Endothelial cell of umbilical vein (primary cell): ENCODE measurements around the gene GRID1. TPM values are rescaled to one million over a fixed set of nuclear protein-coding genes. Genes with fewer than 3 reads are reported as not detected.

Experiments used
- BruUV-seq: library from RNA; stranded (reverse); fragments of 400-500 nt; replicated peaks from 2 replicates; lab custom pipeline; 2021; lab: Mats Ljungman, UMichigan
- CTCF ChIA-PET: fragments of 300-600, 350-600 bp; sonication (Branson Sonifier 250); formaldehyde crosslinking; loops from one replicate; lab custom pipeline; 2021; ENCODE audit warnings: antibody characterized with exemption, inconsistent platforms; lab: Charles Lee
- POLR2A ChIA-PET: fragments of 300-600, 350-600 bp; sonication (Branson Sonifier 250); formaldehyde crosslinking; loops from one replicate; lab custom pipeline; 2021; ENCODE audit warnings: antibody characterized with exemption, inconsistent platforms; lab: Charles Lee
- DNase-seq: peaks from one replicate; pipeline ENCODE4 v3.0.0-alpha.2; 2011; ENCODE audit warnings: low read depth, low spot score
- FAIRE-seq: peaks from 2 replicates; lab custom pipeline; 2011; peaks lifted over from hg19 to GRCh38; lab: Jason Lieb, UNC
- H2AFZ ChIP-seq: 2 replicates; pipeline ENCODE4 v1.6.0; 2012; ENCODE audit warnings: low read depth, low read length, control low read depth, inconsistent platforms
- H3K27ac ChIP-seq: 2 replicates; pipeline ENCODE4 v1.5.1; 2011; ENCODE audit warnings: low read depth, mild to moderate bottlenecking, control low read depth, low read length, moderate library complexity; ENCODE audit not compliant: insufficient read depth
- H3K27me3 ChIP-seq, 2 experiments: 2 replicates each; pipeline versions ENCODE4 v1.6.0 to v1.6.1; 2011; ENCODE audit warnings: low read length in 2 of 2, mixed read lengths in 1 of 2; ENCODE audit not compliant: control insufficient read depth in 2 of 2, insufficient read depth in 2 of 2
- H3K36me3 ChIP-seq, 2 experiments: 2 replicates in 1 of 2; 3 replicates in 1 of 2; pipeline ENCODE4 v1.5.1; 2011; ENCODE audit warnings: low read length in 2 of 2, mild to moderate bottlenecking in 1 of 2, moderate library complexity in 1 of 2; ENCODE audit not compliant: control insufficient read depth in 2 of 2, insufficient read depth in 2 of 2; ENCODE audit errors: extremely low read depth in 1 of 2
- H3K4me1 ChIP-seq: 3 replicates; pipeline ENCODE4 v1.5.1; 2011; ENCODE audit warnings: mild to moderate bottlenecking, low read length; ENCODE audit not compliant: control insufficient read depth, insufficient read depth; ENCODE audit errors: extremely low read depth
- H3K4me2 ChIP-seq: 2 replicates; pipeline ENCODE4 v1.6.1; 2011; ENCODE audit warnings: low read length, control low read depth, mixed read lengths; ENCODE audit not compliant: insufficient read depth
- H3K4me3 ChIP-seq, 3 experiments: fragments of 200-600 bp in 1 of 3; sonication (generic), shearing (Covaris generic) in 1 of 3; replicated peaks in 1 of 3; 2 replicates each; pipeline ENCODE4 v1.5.1; 2011 to 2016; ENCODE audit warnings: control low read depth in 3 of 3, low read length in 3 of 3, mild to moderate bottlenecking in 2 of 3, inconsistent platforms in 1 of 3, low read depth in 1 of 3, moderate library complexity in 1 of 3; ENCODE audit not compliant: insufficient read depth in 1 of 3
- H3K79me2 ChIP-seq: 2 replicates; pipeline ENCODE4 v1.6.0; 2012; ENCODE audit warnings: low read length, inconsistent platforms; ENCODE audit not compliant: control insufficient read depth, insufficient read depth
- H3K9ac ChIP-seq: replicated peaks from 2 replicates; pipeline ENCODE3; 2011; ENCODE audit warnings: low read length, control low read depth; ENCODE audit not compliant: insufficient read depth; ENCODE audit errors: extremely low read depth
- H3K9me1 ChIP-seq: replicated peaks from 3 replicates; pipeline ENCODE4 v1.6.0; 2011; ENCODE audit warnings: mild to moderate bottlenecking, low read length; ENCODE audit not compliant: control insufficient read depth, insufficient read depth; ENCODE audit errors: extremely low read depth
- H3K9me3 ChIP-seq: replicated peaks from 2 replicates; pipeline ENCODE4 v1.5.1; 2012; ENCODE audit warnings: low read length, inconsistent platforms; ENCODE audit not compliant: control insufficient read depth, insufficient read depth
- H4K20me1 ChIP-seq: replicated peaks from 2 replicates; pipeline ENCODE3; 2011; ENCODE audit warnings: mild to moderate bottlenecking, low read length; ENCODE audit not compliant: control insufficient read depth, insufficient read depth; ENCODE audit errors: extremely low read depth
- EZH2 ChIP-seq: IDR thresholded peaks from 2 replicates; pipeline ENCODE4 v1.6.1; 2012; ENCODE audit warnings: borderline replicate concordance, low read depth, mild to moderate bottlenecking, moderate library complexity, low read length, inconsistent platforms; ENCODE audit not compliant: severe bottlenecking
- FOS ChIP-seq: IDR thresholded peaks from 2 replicates; pipeline ENCODE4 v1.6.1; 2011; ENCODE audit warnings: mild to moderate bottlenecking, low read length, moderate library complexity, borderline replicate concordance; ENCODE audit not compliant: insufficient read depth
- GATA2 ChIP-seq: IDR thresholded peaks from 2 replicates; pipeline ENCODE4 v1.7.0; 2011; ENCODE audit warnings: low read depth, mild to moderate bottlenecking, moderate library complexity, mixed read lengths, low read length; ENCODE audit not compliant: insufficient read length, insufficient read depth
- JUN ChIP-seq: IDR thresholded peaks from 2 replicates; pipeline ENCODE4 v1.6.1; 2011; ENCODE audit warnings: borderline replicate concordance, low read depth; ENCODE audit not compliant: insufficient read length, insufficient read depth
- MYC ChIP-seq: IDR thresholded peaks from one replicate; pipeline ENCODE4 v1.6.1; 2011; ENCODE audit warnings: mild to moderate bottlenecking, low read depth, low read length
- POLR2A ChIP-seq: IDR thresholded peaks from 2 replicates; pipeline ENCODE4 v1.6.1; 2012; ENCODE audit warnings: low read depth, mild to moderate bottlenecking, control low read depth, low read length
- POLR2AphosphoS5 ChIP-seq: IDR thresholded peaks from 2 replicates; pipeline ENCODE4 v1.6.1; 2012; ENCODE audit warnings: low read depth, mild to moderate bottlenecking, control low read depth, low read length, moderate library complexity; ENCODE audit not compliant: insufficient read depth
- dilution Hi-C: fragments of 300-500 bp; cut with MboI; formaldehyde crosslinking; loops from one replicate; pipeline ENCODE4 v1.15.0; 2019; ENCODE audit warnings: low sequenced_read_pairs; ENCODE audit not compliant: extremely low pct_ligation_motif_present
- intact Hi-C: fragments of 100-400 bp; cut with micrococcal nuclease; formaldehyde crosslinking; loops from one replicate; pipeline ENCODE4 v1.10.0; 2022
- polyA plus RNA-seq, 4 experiments: library from polyadenylated mRNA; depleted of rRNA in 3 of 4; stranded (reverse) in 3 of 4; unstranded in 1 of 4; fragments of >200 nt; gene quantifications; 2 replicates each; pipeline versions ENCODE4 v1.2.1 to v1.2.3, GENCODE V29; 2011 to 2012; ENCODE audit warnings: missing spikeins in 1 of 4
- total RNA-seq: library from RNA; stranded (reverse); gene quantifications from 2 replicates; pipeline ENCODE4 v1.2.3, GENCODE V29; 2021
- TF ChIP-seq, protein P1 (sequence below), 2 donors: IDR thresholded peaks; 1 replicate in 1 of 2; 2 replicates in 1 of 2; pipeline ENCODE4 v1.5.1; 2011; ENCODE audit warnings: low read length in 2 of 2, mild to moderate bottlenecking in 2 of 2, moderate library complexity in 2 of 2, control low read depth in 1 of 2, inconsistent platforms in 1 of 2, low read depth in 1 of 2; ENCODE audit not compliant: insufficient read depth in 1 of 2; ENCODE audit errors: extremely low read depth in 1 of 2
- TF ChIP-seq, protein P2 (sequence below): IDR thresholded peaks from 2 replicates; pipeline ENCODE4 v1.6.1; 2011; ENCODE audit not compliant: insufficient read depth, insufficient read length

GRID1 gene
- total and polyA plus RNA-seq, 2 donors (not counting 3 experiments of a cell fraction or from before 2014, with no cell fraction given): not detected

DNA sequence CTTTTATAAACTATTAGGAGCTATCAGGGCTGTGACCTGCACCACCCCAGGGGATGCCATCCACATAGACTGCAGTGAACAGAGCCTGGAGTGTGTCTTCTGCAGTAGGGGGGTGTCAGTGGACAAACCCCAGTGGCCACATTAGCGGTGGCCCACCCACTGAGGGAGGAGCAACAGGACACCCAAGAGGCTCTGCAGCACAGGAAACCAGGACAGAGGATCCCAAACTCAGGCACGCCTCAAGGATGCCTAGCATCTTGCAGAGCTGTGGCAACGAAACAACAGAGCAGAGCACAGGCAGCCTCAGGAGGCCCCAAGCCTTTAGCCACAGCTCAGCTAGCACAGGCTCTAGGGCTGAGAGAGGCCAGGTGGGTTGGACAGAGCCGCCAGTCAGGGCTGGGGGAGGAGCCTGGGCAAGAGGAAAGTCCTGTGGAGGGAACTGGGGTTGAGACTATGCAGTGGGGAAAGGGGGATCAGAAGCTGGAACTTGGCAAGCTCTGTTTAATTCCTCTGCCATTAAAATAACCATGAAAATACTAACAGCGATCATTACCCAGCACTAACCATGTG, 53.8 kb downstream of the GRID1 start:
- H3K79me2 ChIP-seq: no peaks in the 10 kb centered on the region
- TF ChIP-seq JUN (no peak), GATA2 (no peak), FOS (no peak), EZH2 (no peak), MYC (no peak), POLR2A (no peak), POLR2AphosphoS5 (no peak)
- TF ChIP-seq, protein P1, sequence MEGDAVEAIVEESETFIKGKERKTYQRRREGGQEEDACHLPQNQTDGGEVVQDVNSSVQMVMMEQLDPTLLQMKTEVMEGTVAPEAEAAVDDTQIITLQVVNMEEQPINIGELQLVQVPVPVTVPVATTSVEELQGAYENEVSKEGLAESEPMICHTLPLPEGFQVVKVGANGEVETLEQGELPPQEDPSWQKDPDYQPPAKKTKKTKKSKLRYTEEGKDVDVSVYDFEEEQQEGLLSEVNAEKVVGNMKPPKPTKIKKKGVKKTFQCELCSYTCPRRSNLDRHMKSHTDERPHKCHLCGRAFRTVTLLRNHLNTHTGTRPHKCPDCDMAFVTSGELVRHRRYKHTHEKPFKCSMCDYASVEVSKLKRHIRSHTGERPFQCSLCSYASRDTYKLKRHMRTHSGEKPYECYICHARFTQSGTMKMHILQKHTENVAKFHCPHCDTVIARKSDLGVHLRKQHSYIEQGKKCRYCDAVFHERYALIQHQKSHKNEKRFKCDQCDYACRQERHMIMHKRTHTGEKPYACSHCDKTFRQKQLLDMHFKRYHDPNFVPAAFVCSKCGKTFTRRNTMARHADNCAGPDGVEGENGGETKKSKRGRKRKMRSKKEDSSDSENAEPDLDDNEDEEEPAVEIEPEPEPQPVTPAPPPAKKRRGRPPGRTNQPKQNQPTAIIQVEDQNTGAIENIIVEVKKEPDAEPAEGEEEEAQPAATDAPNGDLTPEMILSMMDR (IDR thresholded peaks at IDR 0.05; ENCODE audit: extremely low read depth in 1 of 2, insufficient read depth in 1 of 2, low read depth in 1 of 2, low read length in 2 of 2): no peak
- TF ChIP-seq, protein P2, sequence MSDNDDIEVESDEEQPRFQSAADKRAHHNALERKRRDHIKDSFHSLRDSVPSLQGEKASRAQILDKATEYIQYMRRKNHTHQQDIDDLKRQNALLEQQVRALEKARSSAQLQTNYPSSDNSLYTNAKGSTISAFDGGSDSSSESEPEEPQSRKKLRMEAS: no peak
- no peaks in the 10 kb centered on the region for H3K9me3 ChIP-seq
- no peaks in the 10 kb centered on the region for H3K27me3 ChIP-seq
- H3K36me3 ChIP-seq: no peaks in the 10 kb centered on the region
- intact Hi-C loops (no loop called here), dilution Hi-C loops (no loop called here)
- FAIRE-seq: no peak
- POLR2A ChIA-PET: no interaction called here
- no peak overlapping the region for H2AFZ ChIP-seq
- no peaks in the 10 kb centered on the region for H3K9me1 ChIP-seq
- H3K4me1 ChIP-seq: no peaks in the 10 kb centered on the region
- no peak overlapping the region for H3K27ac ChIP-seq
- H3K9ac ChIP-seq: no peak overlapping the region
- CTCF ChIA-PET: no interaction called here
- DNase-seq: no peak
- no peak overlapping the region for H3K4me2 ChIP-seq
- BruUV-seq: no TSS peak
- no peaks in the 10 kb centered on the region for H4K20me1 ChIP-seq
- H3K4me3 ChIP-seq: no peak overlapping the region
